ENCODE data around the gene GPATCH3. TPM values are rescaled to one million over a fixed set of nuclear protein-coding genes. Genes with fewer than 3 reads are reported as not detected.

The GPATCH3 gene
- total RNA-seq, 1 donor from 2014 or later, result 12.1 TPM

DNA sequence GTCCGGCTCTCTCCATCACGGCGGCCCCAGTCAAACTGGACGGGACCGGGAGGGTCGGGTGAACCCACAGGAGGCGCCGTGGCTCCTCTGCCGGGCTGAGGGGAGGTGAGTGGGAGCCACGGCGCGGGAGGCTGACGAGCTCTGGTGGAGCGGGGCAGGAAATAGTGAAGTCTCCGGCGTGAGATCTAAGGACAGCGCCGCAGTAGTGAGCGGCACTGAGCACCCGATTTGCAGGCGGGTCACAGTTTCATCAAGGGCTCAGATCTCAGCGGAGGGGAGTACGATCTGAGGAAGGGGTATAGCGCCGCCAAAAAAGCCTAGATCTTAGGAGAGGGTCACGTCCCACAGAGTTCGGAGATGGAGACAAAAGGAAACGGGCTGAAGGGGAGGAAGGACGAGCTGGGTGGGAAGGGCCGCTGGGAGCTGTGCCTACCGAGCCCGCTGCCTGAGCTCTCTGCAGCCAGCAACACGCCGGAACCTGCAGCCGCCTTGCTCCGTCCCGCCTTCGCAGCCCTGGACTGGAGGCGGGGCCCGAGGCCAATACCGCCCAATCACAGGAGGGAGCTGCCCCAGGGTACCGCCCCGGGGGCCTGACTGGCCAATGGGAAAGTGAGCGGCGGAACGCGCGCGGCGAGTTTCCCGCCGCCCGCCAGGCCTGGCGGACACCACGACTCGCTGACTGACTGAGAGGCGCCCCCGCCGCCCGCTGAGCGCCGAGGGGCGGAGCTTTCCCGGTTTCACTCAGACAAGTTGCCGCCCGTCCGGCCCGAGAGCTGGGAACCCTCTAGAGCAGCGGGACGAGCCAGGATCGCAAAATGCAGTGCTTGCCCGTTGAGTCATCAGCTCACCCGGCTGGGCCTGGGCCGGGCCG, 35.4 kb downstream of the GPATCH3 start:
- Histone ChIP-seq H3K4me3 (ENCODE audit: low read depth, low read length) (peak overlapping the region; percentile 77), H3K36me3 (ENCODE audit: control insufficient read depth, insufficient read depth, low read length) (no peaks in the 10 kb centered on the region), H3K27me3 (ENCODE audit: control insufficient read depth, insufficient read depth, low read length) (no peaks in the 10 kb centered on the region)
- TF ChIP-seq, protein P1, sequence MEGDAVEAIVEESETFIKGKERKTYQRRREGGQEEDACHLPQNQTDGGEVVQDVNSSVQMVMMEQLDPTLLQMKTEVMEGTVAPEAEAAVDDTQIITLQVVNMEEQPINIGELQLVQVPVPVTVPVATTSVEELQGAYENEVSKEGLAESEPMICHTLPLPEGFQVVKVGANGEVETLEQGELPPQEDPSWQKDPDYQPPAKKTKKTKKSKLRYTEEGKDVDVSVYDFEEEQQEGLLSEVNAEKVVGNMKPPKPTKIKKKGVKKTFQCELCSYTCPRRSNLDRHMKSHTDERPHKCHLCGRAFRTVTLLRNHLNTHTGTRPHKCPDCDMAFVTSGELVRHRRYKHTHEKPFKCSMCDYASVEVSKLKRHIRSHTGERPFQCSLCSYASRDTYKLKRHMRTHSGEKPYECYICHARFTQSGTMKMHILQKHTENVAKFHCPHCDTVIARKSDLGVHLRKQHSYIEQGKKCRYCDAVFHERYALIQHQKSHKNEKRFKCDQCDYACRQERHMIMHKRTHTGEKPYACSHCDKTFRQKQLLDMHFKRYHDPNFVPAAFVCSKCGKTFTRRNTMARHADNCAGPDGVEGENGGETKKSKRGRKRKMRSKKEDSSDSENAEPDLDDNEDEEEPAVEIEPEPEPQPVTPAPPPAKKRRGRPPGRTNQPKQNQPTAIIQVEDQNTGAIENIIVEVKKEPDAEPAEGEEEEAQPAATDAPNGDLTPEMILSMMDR (IDR thresholded peaks at IDR 0.05; ENCODE audit: insufficient read depth, low read length, poor library complexity, severe bottlenecking), result no peak
- peak; percentile 90 for DNase-seq (ENCODE audit: low read depth)

DNA sequence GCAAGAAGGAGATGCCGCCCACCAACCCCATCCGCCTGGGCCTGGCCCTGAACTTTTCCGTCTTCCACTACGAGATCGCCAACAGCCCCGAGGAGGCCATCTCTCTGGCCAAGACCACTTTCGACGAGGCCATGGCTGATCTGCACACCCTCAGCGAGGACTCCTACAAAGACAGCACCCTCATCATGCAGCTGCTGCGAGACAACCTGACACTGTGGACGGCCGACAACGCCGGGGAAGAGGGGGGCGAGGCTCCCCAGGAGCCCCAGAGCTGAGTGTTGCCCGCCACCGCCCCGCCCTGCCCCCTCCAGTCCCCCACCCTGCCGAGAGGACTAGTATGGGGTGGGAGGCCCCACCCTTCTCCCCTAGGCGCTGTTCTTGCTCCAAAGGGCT, 36.6 kb downstream of the GPATCH3 start:
- DNase-seq (ENCODE audit: low read depth), result no peak
- TF ChIP-seq, protein P1 (IDR thresholded peaks at IDR 0.05; ENCODE audit: insufficient read depth, low read length, poor library complexity, severe bottlenecking), result no peak
- H3K36me3 ChIP-seq (ENCODE audit: control insufficient read depth, insufficient read depth, low read length), result no peaks in the 10 kb centered on the region
- H3K27me3 ChIP-seq (ENCODE audit: control insufficient read depth, insufficient read depth, low read length), result no peaks in the 10 kb centered on the region
- H3K4me3 ChIP-seq (ENCODE audit: low read depth, low read length), result peak overlapping the region; percentile 77

DNA sequence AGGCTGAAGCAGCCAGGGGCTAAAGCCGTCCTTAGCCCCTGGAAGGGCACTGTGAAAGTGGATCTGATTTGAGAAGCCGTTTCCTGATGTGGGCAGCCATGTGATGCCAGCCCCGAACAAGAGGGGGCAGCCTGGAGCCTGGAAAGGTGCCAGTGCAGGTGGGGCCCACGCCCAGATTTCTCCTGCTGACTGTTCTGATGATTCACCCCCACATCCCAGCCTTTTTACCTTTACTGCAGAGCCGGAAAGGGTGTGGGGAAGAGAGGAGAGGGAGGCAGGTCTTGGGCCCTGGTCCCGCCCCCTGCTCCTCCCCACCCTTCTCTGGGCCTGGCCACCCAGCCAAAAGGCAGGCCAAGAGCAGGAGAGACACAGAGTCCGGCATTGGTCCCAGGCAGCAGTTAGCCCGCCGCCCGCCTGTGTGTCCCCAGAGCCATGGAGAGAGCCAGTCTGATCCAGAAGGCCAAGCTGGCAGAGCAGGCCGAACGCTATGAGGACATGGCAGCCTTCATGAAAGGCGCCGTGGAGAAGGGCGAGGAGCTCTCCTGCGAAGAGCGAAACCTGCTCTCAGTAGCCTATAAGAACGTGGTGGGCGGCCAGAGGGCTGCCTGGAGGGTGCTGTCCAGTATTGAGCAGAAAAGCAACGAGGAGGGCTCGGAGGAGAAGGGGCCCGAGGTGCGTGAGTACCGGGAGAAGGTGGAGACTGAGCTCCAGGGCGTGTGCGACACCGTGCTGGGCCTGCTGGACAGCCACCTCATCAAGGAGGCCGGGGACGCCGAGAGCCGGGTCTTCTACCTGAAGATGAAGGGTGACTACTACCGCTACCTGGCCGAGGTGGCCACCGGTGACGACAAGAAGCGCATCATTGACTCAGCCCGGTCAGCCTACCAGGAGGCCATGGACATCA, 37.2 kb downstream of the GPATCH3 start, which contains the start of gene SFN:
Gene SFN (plus strand): TSS at position 369 of the 904 bp plus-strand sequence. CDS start 64 bp downstream, at position 433.
- peak within 1 kb of the TSS; percentile 77 for H3K4me3 ChIP-seq (ENCODE audit: low read depth, low read length)
- peak; percentile 80 for DNase-seq (ENCODE audit: low read depth)
- no peaks in the 10 kb centered on the region for H3K36me3 ChIP-seq (ENCODE audit: control insufficient read depth, insufficient read depth, low read length)
- no peaks in the 10 kb centered on the region for H3K27me3 ChIP-seq (ENCODE audit: control insufficient read depth, insufficient read depth, low read length)
- TF ChIP-seq, protein P1 (IDR thresholded peaks at IDR 0.05; ENCODE audit: insufficient read depth, low read length, poor library complexity, severe bottlenecking), result peak; percentile 82

DNA sequence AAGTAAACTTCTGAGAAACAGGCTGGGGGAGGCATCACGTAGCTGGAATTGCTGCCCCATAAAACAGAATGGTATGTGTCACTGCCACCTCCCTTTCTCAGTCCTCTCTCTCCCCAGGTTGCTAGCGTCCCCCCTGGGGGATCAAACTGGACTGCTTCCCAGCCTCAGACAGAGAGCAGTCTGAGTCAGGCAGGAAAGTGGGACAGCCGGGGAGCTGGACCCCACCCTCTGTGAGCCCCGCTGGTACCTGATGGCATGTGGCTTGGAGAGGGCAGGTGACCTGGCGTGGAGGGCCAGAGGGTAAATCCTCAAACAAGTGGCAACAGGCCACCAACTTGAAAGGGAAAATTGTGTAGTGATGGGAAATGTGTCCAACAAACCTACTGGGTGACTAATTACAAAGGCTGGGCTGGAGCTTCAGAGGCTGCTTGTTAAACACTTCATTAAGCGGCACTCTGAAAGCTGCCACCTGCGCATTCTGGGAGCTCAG, 38.3 kb downstream of the GPATCH3 start:
- no peak for DNase-seq (ENCODE audit: low read depth)
- Histone ChIP-seq H3K27me3 (ENCODE audit: control insufficient read depth, insufficient read depth, low read length) (no peaks in the 10 kb centered on the region), H3K4me3 (ENCODE audit: low read depth, low read length) (no peak overlapping the region), H3K36me3 (ENCODE audit: control insufficient read depth, insufficient read depth, low read length) (no peaks in the 10 kb centered on the region)
- TF ChIP-seq, protein P1 (IDR thresholded peaks at IDR 0.05; ENCODE audit: insufficient read depth, low read length, poor library complexity, severe bottlenecking), result no peak

DNA sequence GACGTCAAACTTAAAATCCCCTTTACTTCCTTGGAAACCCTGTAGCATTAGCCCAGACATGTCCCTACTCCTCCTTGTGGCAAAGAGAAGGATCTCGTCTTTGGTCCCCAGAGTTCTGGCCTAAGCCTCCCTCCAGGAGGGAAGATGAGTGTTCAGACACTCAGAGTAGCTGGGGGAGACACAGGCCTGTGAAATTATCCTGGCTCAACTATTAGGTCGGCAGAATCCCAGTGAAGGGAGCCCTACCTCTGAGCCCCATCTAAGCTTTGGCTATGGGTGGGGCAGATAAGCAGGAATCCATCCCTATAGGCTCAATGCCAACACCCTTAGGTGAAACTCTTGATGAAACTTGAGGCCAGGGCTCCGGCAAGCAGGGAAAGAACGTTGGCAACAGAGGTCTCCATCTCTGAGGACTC, 39.0 kb downstream of the GPATCH3 start:
- no peak overlapping the region for H3K4me3 ChIP-seq (ENCODE audit: low read depth, low read length)
- DNase-seq (ENCODE audit: low read depth), result no peak

More for the DNA sequence above, 39.0 kb downstream of the GPATCH3 start:
- TF ChIP-seq, protein P1 (IDR thresholded peaks at IDR 0.05; ENCODE audit: insufficient read depth, low read length, poor library complexity, severe bottlenecking), result no peak
- Histone ChIP-seq H3K27me3 (ENCODE audit: control insufficient read depth, insufficient read depth, low read length) (no peaks in the 10 kb centered on the region), H3K36me3 (ENCODE audit: control insufficient read depth, insufficient read depth, low read length) (no peaks in the 10 kb centered on the region)
